IPS-15b (cell line): ENCODE data around the gene TLE4.

Experiments used
- H3K27me3 ChIP-seq: one replicate; pipeline ENCODE4 v1.6.1; 2013; ENCODE audit warnings: low read length; ENCODE audit not compliant: control insufficient read depth, insufficient read depth
- H3K36me3 ChIP-seq: one replicate; pipeline ENCODE4 v1.6.1; 2013; ENCODE audit warnings: low read length; ENCODE audit not compliant: control insufficient read depth, insufficient read depth
- H3K4me1 ChIP-seq: one replicate; pipeline ENCODE4 v1.6.1; 2013; ENCODE audit warnings: mild to moderate bottlenecking, low read length; ENCODE audit not compliant: control insufficient read depth, insufficient read depth
- H3K4me3 ChIP-seq: one replicate; pipeline ENCODE4 v1.5.1; 2013; ENCODE audit warnings: low read depth, low read length
- H3K9ac ChIP-seq: one replicate; pipeline ENCODE4 v1.6.1; 2013; ENCODE audit warnings: low read depth, mild to moderate bottlenecking, low read length
- H3K9me3 ChIP-seq: one replicate; pipeline ENCODE4 v1.6.1; 2013; ENCODE audit warnings: mild to moderate bottlenecking, low read length; ENCODE audit not compliant: control insufficient read depth, insufficient read depth

The TLE4 gene

GRCh38 chr9:79705704-79706103, 133.9 kb downstream of the TLE4 start:
- peaks cover 11% of the 10 kb centered on the region for H3K4me1 ChIP-seq
- no peak overlapping the region for H3K9ac ChIP-seq
- no peaks in the 10 kb centered on the region for H3K9me3 ChIP-seq
- no peak overlapping the region for H3K4me3 ChIP-seq
- peaks cover 13% of the 10 kb centered on the region for H3K36me3 ChIP-seq
- H3K27me3 ChIP-seq = no peaks in the 10 kb centered on the region

- H3K27me3 ChIP-seq = no peaks in the 10 kb centered on the region
Observed at GRCh38 chr9:79706512-79706911, 134.7 kb downstream of the TLE4 start.

GRCh38 chr9:79707589-79707988, 135.8 kb downstream of the TLE4 start:
- H3K9ac ChIP-seq = no peak overlapping the region
- no peak overlapping the region for H3K4me3 ChIP-seq
- H3K4me1 ChIP-seq = peaks cover 11% of the 10 kb centered on the region
- no peaks in the 10 kb centered on the region for H3K27me3 ChIP-seq
- H3K36me3 ChIP-seq = peaks cover 14% of the 10 kb centered on the region
- H3K9me3 ChIP-seq = no peaks in the 10 kb centered on the region

More at GRCh38 chr9:79706512-79706911, 134.7 kb downstream of the TLE4 start:
- H3K9me3 ChIP-seq = no peaks in the 10 kb centered on the region
- no peak overlapping the region for H3K9ac ChIP-seq
- H3K4me3 ChIP-seq = no peak overlapping the region
- H3K36me3 ChIP-seq = peaks cover 14% of the 10 kb centered on the region
- H3K4me1 ChIP-seq = peaks cover 11% of the 10 kb centered on the region

GRCh38 chr9:79708541-79708940, 136.8 kb downstream of the TLE4 start:
- Histone ChIP-seq H3K4me1 (peaks cover 11% of the 10 kb centered on the region), H3K36me3 (peaks cover 14% of the 10 kb centered on the region), H3K9ac (no peak overlapping the region), H3K4me3 (no peak overlapping the region), H3K9me3 (no peaks in the 10 kb centered on the region), H3K27me3 (no peaks in the 10 kb centered on the region)

GRCh38 chr9:79709743-79710674, 138.2 kb downstream of the TLE4 start:
- H3K9ac ChIP-seq = no peak overlapping the region
- H3K36me3 ChIP-seq = peaks cover 14% of the 10 kb centered on the region
- H3K27me3 ChIP-seq = no peaks in the 10 kb centered on the region
- H3K4me3 ChIP-seq = no peak overlapping the region
- H3K9me3 ChIP-seq = no peaks in the 10 kb centered on the region
- peaks cover 11% of the 10 kb centered on the region for H3K4me1 ChIP-seq

- H3K9me3 ChIP-seq = no peaks in the 10 kb centered on the region
- no peak overlapping the region for H3K4me3 ChIP-seq
- no peaks in the 10 kb centered on the region for H3K27me3 ChIP-seq
- no peak overlapping the region for H3K9ac ChIP-seq
- H3K36me3 ChIP-seq = peaks cover 12% of the 10 kb centered on the region
- peaks cover 11% of the 10 kb centered on the region for H3K4me1 ChIP-seq
Observed at GRCh38 chr9:79711874-79712273, 140.1 kb downstream of the TLE4 start.

GRCh38 chr9:79719021-79719420, 147.3 kb downstream of the TLE4 start:
- Histone ChIP-seq H3K4me1 (no peaks in the 10 kb centered on the region), H3K9me3 (no peaks in the 10 kb centered on the region), H3K4me3 (no peak overlapping the region), H3K27me3 (no peaks in the 10 kb centered on the region), H3K9ac (no peak overlapping the region), H3K36me3 (peaks cover 11% of the 10 kb centered on the region)

GRCh38 chr9:79719989-79720388, 148.2 kb downstream of the TLE4 start:
- H3K4me3 ChIP-seq = no peak overlapping the region
- H3K36me3 ChIP-seq = peaks cover 14% of the 10 kb centered on the region
- H3K9ac ChIP-seq = no peak overlapping the region
- H3K27me3 ChIP-seq = no peaks in the 10 kb centered on the region
- H3K4me1 ChIP-seq = no peaks in the 10 kb centered on the region
- no peaks in the 10 kb centered on the region for H3K9me3 ChIP-seq

- Histone ChIP-seq H3K36me3 (no peaks in the 10 kb centered on the region), H3K27me3 (no peaks in the 10 kb centered on the region), H3K9ac (no peak overlapping the region), H3K4me1 (no peaks in the 10 kb centered on the region), H3K4me3 (no peak overlapping the region), H3K9me3 (no peaks in the 10 kb centered on the region)
Observed at GRCh38 chr9:79731171-79731890, 159.6 kb downstream of the TLE4 start.

GRCh38 chr9:79735023-79735779, 163.4 kb downstream of the TLE4 start:
- no peaks in the 10 kb centered on the region for H3K36me3 ChIP-seq
- no peak overlapping the region for H3K4me3 ChIP-seq
- no peaks in the 10 kb centered on the region for H3K4me1 ChIP-seq
- no peaks in the 10 kb centered on the region for H3K27me3 ChIP-seq
- H3K9me3 ChIP-seq = no peaks in the 10 kb centered on the region
- H3K9ac ChIP-seq = no peak overlapping the region

- H3K9me3 ChIP-seq = no peaks in the 10 kb centered on the region
- no peak overlapping the region for H3K9ac ChIP-seq
- no peak overlapping the region for H3K4me3 ChIP-seq
- H3K27me3 ChIP-seq = no peaks in the 10 kb centered on the region
- no peaks in the 10 kb centered on the region for H3K36me3 ChIP-seq
- no peaks in the 10 kb centered on the region for H3K4me1 ChIP-seq
Observed at GRCh38 chr9:79736051-79736450, 164.3 kb downstream of the TLE4 start.
